H9 (cell line): ENCODE data around the gene NOP53. TPM values are rescaled to one million over a fixed set of nuclear protein-coding genes. Genes with fewer than 3 reads are reported as not detected.

Source experiments
- DNase-seq: peaks from one replicate; pipeline ENCODE4 v3.0.0-alpha.2; 2017
- H2AFZ ChIP-seq: one replicate; pipeline ENCODE4 v1.6.1; 2013; ENCODE audit warnings: mild to moderate bottlenecking, low read length, control low read depth, moderate library complexity
- H2AK5ac ChIP-seq: 2 replicates; pipeline ENCODE4 v1.6.1; 2013; ENCODE audit warnings: low read length, control low read depth, mixed read lengths; ENCODE audit not compliant: insufficient read length
- H2BK120ac ChIP-seq: one replicate; pipeline ENCODE4 v1.6.1; 2013; ENCODE audit warnings: low read depth, mild to moderate bottlenecking, low read length, control low read depth, inconsistent platforms; ENCODE audit not compliant: poor library complexity, severe bottlenecking
- H2BK12ac ChIP-seq: 2 replicates; pipeline ENCODE4 v1.6.1; 2013; ENCODE audit warnings: low read length, control low read depth, mixed read lengths, low read depth; ENCODE audit not compliant: insufficient read length
- H2BK15ac ChIP-seq: 2 replicates; pipeline ENCODE4 v1.6.1; 2013; ENCODE audit warnings: low read depth, low read length, control low read depth
- H2BK20ac ChIP-seq: one replicate; pipeline ENCODE4 v1.6.1; 2013; ENCODE audit warnings: low read depth, mild to moderate bottlenecking, low read length, control low read depth, inconsistent platforms; ENCODE audit not compliant: poor library complexity, severe bottlenecking
- H2BK5ac ChIP-seq: 2 replicates; pipeline ENCODE4 v1.6.1; 2013; ENCODE audit warnings: low read length, control low read depth, mixed read lengths; ENCODE audit not compliant: insufficient read length
- H3K14ac ChIP-seq: 2 replicates; pipeline ENCODE4 v1.6.1; 2013; ENCODE audit warnings: low read length, control low read depth; ENCODE audit not compliant: insufficient read depth
- H3K18ac ChIP-seq: 2 replicates; pipeline ENCODE4 v1.6.1; 2013; ENCODE audit warnings: low read depth, mild to moderate bottlenecking, mixed read lengths, low read length, control low read depth; ENCODE audit not compliant: insufficient read length
- H3K23ac ChIP-seq: 2 replicates; pipeline ENCODE4 v1.6.1; 2013; ENCODE audit warnings: low read length, control low read depth, mixed read lengths, low read depth; ENCODE audit not compliant: insufficient read length
- H3K23me2 ChIP-seq: 2 replicates; pipeline ENCODE4 v1.6.1; 2013; ENCODE audit warnings: low read depth, mild to moderate bottlenecking, mixed read lengths, low read length, control low read depth; ENCODE audit not compliant: insufficient read length, poor library complexity, severe bottlenecking
- H3K27ac ChIP-seq: 2 replicates; pipeline ENCODE4 v1.5.1; 2013; ENCODE audit warnings: low read length, control low read depth, mixed read lengths, low read depth; ENCODE audit not compliant: insufficient read length
- H3K27me3 ChIP-seq: 2 replicates; pipeline ENCODE4 v1.6.1; 2013; ENCODE audit warnings: low read length, control low read depth, inconsistent platforms; ENCODE audit not compliant: insufficient read depth
- H3K4ac ChIP-seq: 2 replicates; pipeline ENCODE4 v1.6.1; 2013; ENCODE audit warnings: low read depth, mild to moderate bottlenecking, control low read depth, inconsistent platforms, low read length, moderate library complexity
- H3K4me1 ChIP-seq: 2 replicates; pipeline ENCODE4 v1.6.1; 2013; ENCODE audit warnings: low read length, control low read depth, inconsistent platforms; ENCODE audit not compliant: insufficient read depth
- H3K4me2 ChIP-seq: 2 replicates; pipeline ENCODE4 v1.6.1; 2013; ENCODE audit warnings: low read length, control low read depth, mixed read lengths; ENCODE audit not compliant: insufficient read length, insufficient read depth
- H3K56ac ChIP-seq: 2 replicates; pipeline ENCODE4 v1.6.1; 2013; ENCODE audit warnings: low read depth, mild to moderate bottlenecking, mixed read lengths, low read length, control low read depth; ENCODE audit not compliant: insufficient read length
- H3K79me1 ChIP-seq: 2 replicates; pipeline ENCODE4 v1.6.1; 2013; ENCODE audit warnings: low read depth, mild to moderate bottlenecking, moderate library complexity, low read length, control low read depth, inconsistent platforms; ENCODE audit not compliant: insufficient read depth, poor library complexity, severe bottlenecking
- H3K79me2 ChIP-seq: 2 replicates; pipeline ENCODE4 v1.6.1; 2013; ENCODE audit warnings: low read length, control low read depth, inconsistent platforms; ENCODE audit not compliant: insufficient read depth
- H3K9ac ChIP-seq: 2 replicates; pipeline ENCODE4 v1.6.1; 2013; ENCODE audit warnings: low read length, control low read depth, mixed read lengths; ENCODE audit not compliant: insufficient read length; ENCODE audit errors: extremely low read depth
- H3K9me3 ChIP-seq: one replicate; pipeline ENCODE4 v1.6.1; 2013; ENCODE audit warnings: low read depth, low read length, inconsistent platforms; ENCODE audit not compliant: control insufficient read depth
- H3T11ph ChIP-seq: one replicate; pipeline ENCODE4 v1.6.1; 2013; ENCODE audit warnings: mild to moderate bottlenecking, low read length, control low read depth, inconsistent platforms
- H4K20me1 ChIP-seq: one replicate; pipeline ENCODE4 v1.6.1; 2013; ENCODE audit not compliant: control insufficient read depth, insufficient read length, insufficient read depth
- H4K5ac ChIP-seq: 2 replicates; pipeline ENCODE4 v1.6.1; 2013; ENCODE audit warnings: low read depth, mild to moderate bottlenecking, mixed read lengths, low read length, control low read depth; ENCODE audit not compliant: insufficient read length
- H4K8ac ChIP-seq: replicated peaks from 2 replicates; pipeline ENCODE4 v1.6.1; 2013; ENCODE audit warnings: low read length, control low read depth, mixed read lengths, low read depth; ENCODE audit not compliant: insufficient read length
- H4K91ac ChIP-seq: 2 replicates; pipeline ENCODE4 v1.6.1; 2013; ENCODE audit warnings: low read depth, mild to moderate bottlenecking, moderate library complexity, mixed read lengths, low read length, control low read depth; ENCODE audit not compliant: insufficient read length
- H3K27ac Mint-ChIP-seq, 3 experiments: 2 replicates in 2 of 3; 3 replicates in 1 of 3; pipeline ENCODE4 v1.8.0; 2020 to 2021; ENCODE audit warnings: mixed read lengths in 3 of 3, mild to moderate bottlenecking in 1 of 3, moderate library complexity in 1 of 3
- H3K27me3 Mint-ChIP-seq: 2 replicates; pipeline ENCODE4 v1.8.0; 2021; ENCODE audit warnings: low read depth, mild to moderate bottlenecking, moderate library complexity, mixed read lengths
- H3K36me3 Mint-ChIP-seq, 3 experiments: 2 replicates in 2 of 3; 3 replicates in 1 of 3; pipeline ENCODE4 v1.8.0; 2020 to 2021; ENCODE audit warnings: low read depth in 3 of 3, mixed read lengths in 3 of 3; ENCODE audit not compliant: insufficient read depth in 1 of 3
- H3K4me1 Mint-ChIP-seq, 2 experiments: 2 replicates each; pipeline ENCODE4 v1.8.0; 2020; ENCODE audit warnings: mixed read lengths in 2 of 2
- H3K4me3 Mint-ChIP-seq, 2 experiments: 2 replicates in 1 of 2; 3 replicates in 1 of 2; pipeline ENCODE4 v1.8.0; 2020 to 2021; ENCODE audit warnings: mild to moderate bottlenecking in 2 of 2, mixed read lengths in 2 of 2, moderate library complexity in 1 of 2
- H3K9me3 Mint-ChIP-seq, 2 experiments: 2 replicates in 1 of 2; 3 replicates in 1 of 2; pipeline ENCODE4 v1.8.0; 2020; ENCODE audit warnings: mild to moderate bottlenecking in 2 of 2, mixed read lengths in 2 of 2, moderate library complexity in 1 of 2
- CTCF ChIP-seq: fragments of 200-600 bp; sonication (generic); conservative IDR thresholded peaks from 3 replicates; pipeline ENCODE4 v1.8.0; 2021; ENCODE audit warnings: antibody characterized with exemption, mild to moderate bottlenecking
- WGBS: extraction: QIAGEN DNeasy Blood & Tissue Kit; methylation state at CpG from one replicate; pipeline ENCODE4 v1.1.7; 2013; ENCODE audit warnings: missing lambda C conversion rate, low lambda C conversion rate, mixed read lengths; ENCODE audit not compliant: insufficient read length; ENCODE audit errors: extremely low coverage; 5-methylcytosine and 5-hydroxymethylcytosine counted together
- total RNA-seq: library from RNA; stranded (reverse); gene quantifications from 2 replicates; pipeline ENCODE4 v1.2.1, GENCODE V29; 2021

NOP53 gene
- total RNA-seq, 1 experiment from 2014 or later, result 325 TPM

DNA sequence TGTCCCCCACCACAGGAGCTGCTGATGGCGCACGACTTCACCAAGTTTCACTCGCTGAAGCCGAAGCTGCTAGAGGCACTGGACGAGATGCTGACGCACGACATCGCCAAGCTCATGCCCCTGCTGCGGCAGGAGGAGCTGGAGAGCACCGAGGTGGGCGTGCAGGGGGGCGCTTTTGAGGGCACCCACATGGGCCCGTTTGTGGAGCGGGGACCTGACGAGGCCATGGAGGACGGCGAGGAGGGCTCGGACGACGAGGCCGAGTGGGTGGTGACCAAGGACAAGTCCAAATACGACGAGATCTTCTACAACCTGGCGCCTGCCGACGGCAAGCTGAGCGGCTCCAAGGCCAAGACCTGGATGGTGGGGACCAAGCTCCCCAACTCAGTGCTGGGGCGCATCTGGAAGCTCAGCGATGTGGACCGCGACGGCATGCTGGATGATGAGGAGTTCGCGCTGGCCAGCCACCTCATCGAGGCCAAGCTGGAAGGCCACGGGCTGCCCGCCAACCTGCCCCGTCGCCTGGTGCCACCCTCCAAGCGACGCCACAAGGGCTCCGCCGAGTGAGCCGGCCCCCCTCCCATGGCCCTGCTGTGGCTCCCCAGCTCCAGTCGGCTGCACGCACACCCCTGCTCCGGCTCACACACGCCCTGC lies 4.4 kb upstream of the NOP53 start:
- H3T11ph ChIP-seq, result no peak overlapping the region
- no peak overlapping the region for H3K56ac ChIP-seq
- H2BK5ac ChIP-seq, result no peak overlapping the region
- H2AK5ac ChIP-seq, result no peak overlapping the region
- no peak overlapping the region for H3K27ac Mint-ChIP-seq
- no peak overlapping the region for H3K4me2 ChIP-seq
- no peak overlapping the region for H4K91ac ChIP-seq
- H3K4me1 ChIP-seq, result no peaks in the 10 kb centered on the region
- no peaks in the 10 kb centered on the region for H3K79me1 ChIP-seq
- no peak for TF ChIP-seq CTCF
- H3K4ac ChIP-seq, result no peak overlapping the region
- H2BK20ac ChIP-seq, result no peak overlapping the region
- no peak overlapping the region; the same call in 1 of the 2 replicates for H3K14ac ChIP-seq
- peaks cover 5% of the 10 kb centered on the region for H4K20me1 ChIP-seq
- H3K27me3 Mint-ChIP-seq, result peaks cover 2% of the 10 kb centered on the region; the same call in 1 of the 2 replicates
- H3K27ac ChIP-seq, result no peak overlapping the region
- no peaks in the 10 kb centered on the region for H3K27me3 ChIP-seq
- WGBS, result no CpG with 5 or more reads among the region's 48 CpGs
- no peak for DNase-seq
- H4K8ac ChIP-seq, result no peak overlapping the region
- H4K5ac ChIP-seq, result no peak overlapping the region
- H2BK120ac ChIP-seq, result no peak overlapping the region
- H3K18ac ChIP-seq, result no peak overlapping the region
- H3K23ac ChIP-seq, result no peak overlapping the region
- H3K9me3 Mint-ChIP-seq, result no peaks in the 10 kb centered on the region
- peaks cover 6 to 18% of the 10 kb centered on the region in 2 experiments for H3K4me1 Mint-ChIP-seq
- H3K36me3 Mint-ChIP-seq, result peaks cover 2 to 11% (median 10%) of the 10 kb centered on the region in 3 experiments
- H3K9ac ChIP-seq, result no peak overlapping the region
- H3K79me2 ChIP-seq, result no peaks in the 10 kb centered on the region
- H2BK12ac ChIP-seq, result no peak overlapping the region
- H3K9me3 ChIP-seq, result no peaks in the 10 kb centered on the region
- no peaks in the 10 kb centered on the region for H3K23me2 ChIP-seq
- H2AFZ ChIP-seq, result no peak overlapping the region
- no peak overlapping the region for H2BK15ac ChIP-seq
- no peak overlapping the region; a peak in 1 of 5 replicates for H3K4me3 Mint-ChIP-seq
